Measurements from ENCODE around the gene FOS.

Gene FOS

GRCh38 chr14:75320196-75320595, 41.6 kb downstream of the FOS start:
- DNase-seq, result no peak
- Histone ChIP-seq H3K36me3 (no peaks in the 10 kb centered on the region), H3K4me1 (no peaks in the 10 kb centered on the region)

GRCh38 chr14:75322746-75323145, 44.1 kb downstream of the FOS start:
- H3K27me3 ChIP-seq, result no peaks in the 10 kb centered on the region
- DNase-seq, result no peak
- no peaks in the 10 kb centered on the region for H3K36me3 ChIP-seq
- H3K4me3 ChIP-seq (ENCODE audit: low read depth, low read length), result no peak overlapping the region
- TF ChIP-seq, protein P1, sequence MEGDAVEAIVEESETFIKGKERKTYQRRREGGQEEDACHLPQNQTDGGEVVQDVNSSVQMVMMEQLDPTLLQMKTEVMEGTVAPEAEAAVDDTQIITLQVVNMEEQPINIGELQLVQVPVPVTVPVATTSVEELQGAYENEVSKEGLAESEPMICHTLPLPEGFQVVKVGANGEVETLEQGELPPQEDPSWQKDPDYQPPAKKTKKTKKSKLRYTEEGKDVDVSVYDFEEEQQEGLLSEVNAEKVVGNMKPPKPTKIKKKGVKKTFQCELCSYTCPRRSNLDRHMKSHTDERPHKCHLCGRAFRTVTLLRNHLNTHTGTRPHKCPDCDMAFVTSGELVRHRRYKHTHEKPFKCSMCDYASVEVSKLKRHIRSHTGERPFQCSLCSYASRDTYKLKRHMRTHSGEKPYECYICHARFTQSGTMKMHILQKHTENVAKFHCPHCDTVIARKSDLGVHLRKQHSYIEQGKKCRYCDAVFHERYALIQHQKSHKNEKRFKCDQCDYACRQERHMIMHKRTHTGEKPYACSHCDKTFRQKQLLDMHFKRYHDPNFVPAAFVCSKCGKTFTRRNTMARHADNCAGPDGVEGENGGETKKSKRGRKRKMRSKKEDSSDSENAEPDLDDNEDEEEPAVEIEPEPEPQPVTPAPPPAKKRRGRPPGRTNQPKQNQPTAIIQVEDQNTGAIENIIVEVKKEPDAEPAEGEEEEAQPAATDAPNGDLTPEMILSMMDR (IDR thresholded peaks at IDR 0.05; ENCODE audit: low read depth, low read length), result no peak
- H3K9me3 ChIP-seq, result no peaks in the 10 kb centered on the region
- no peaks in the 10 kb centered on the region for H3K4me1 ChIP-seq

More at GRCh38 chr14:75320196-75320595, 41.6 kb downstream of the FOS start:
- no peaks in the 10 kb centered on the region for H3K27me3 ChIP-seq
- no peak overlapping the region for H3K4me3 ChIP-seq (ENCODE audit: low read depth, low read length)
- TF ChIP-seq, protein P1 (IDR thresholded peaks at IDR 0.05; ENCODE audit: low read depth, low read length), result no peak
- no peaks in the 10 kb centered on the region for H3K9me3 ChIP-seq

GRCh38 chr14:75323571-75323970, 44.9 kb downstream of the FOS start:
- TF ChIP-seq, protein P1 (IDR thresholded peaks at IDR 0.05; ENCODE audit: low read depth, low read length), result no peak

DNA sequence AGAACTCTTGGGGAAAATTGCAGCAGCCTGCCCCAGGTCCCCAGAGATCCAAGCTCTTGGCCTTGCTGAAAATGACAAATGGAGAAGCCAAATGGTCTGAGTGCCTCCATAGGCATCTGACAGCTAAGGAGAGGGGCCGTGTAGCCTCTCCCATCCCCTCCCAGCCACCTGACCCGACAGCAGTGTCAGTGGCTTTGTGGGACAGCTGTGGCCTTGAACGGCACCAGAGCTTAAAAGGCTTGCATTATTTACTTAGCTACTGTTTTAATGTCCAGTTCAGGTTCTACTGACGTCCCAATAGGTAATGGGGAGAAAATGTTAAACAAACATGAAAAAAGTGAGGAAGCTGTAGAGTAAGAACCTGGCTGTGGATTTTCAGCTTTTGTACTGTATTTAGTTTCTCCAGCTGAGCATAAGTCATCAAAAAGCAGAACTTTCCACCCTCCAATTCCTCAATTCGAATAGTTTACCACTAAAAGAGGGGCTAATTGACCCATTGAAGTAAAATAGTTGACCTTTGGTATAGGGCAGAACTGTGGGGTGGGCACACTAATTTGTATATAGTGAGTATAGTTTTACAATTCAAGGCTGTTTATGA, 50.0 kb downstream of the FOS start:
- Histone ChIP-seq H3K4me1 (no peaks in the 10 kb centered on the region), H3K9me3 (no peaks in the 10 kb centered on the region), H3K36me3 (no peaks in the 10 kb centered on the region), H3K4me3 (ENCODE audit: low read depth, low read length) (no peak overlapping the region), H3K27me3 (no peaks in the 10 kb centered on the region)
- DNase-seq, result no peak
- TF ChIP-seq, protein P1 (IDR thresholded peaks at IDR 0.05; ENCODE audit: low read depth, low read length), result no peak

More at GRCh38 chr14:75323571-75323970, 44.9 kb downstream of the FOS start:
- H3K4me1 ChIP-seq, result no peaks in the 10 kb centered on the region
- no peaks in the 10 kb centered on the region for H3K36me3 ChIP-seq
- DNase-seq, result no peak
- no peak overlapping the region for H3K4me3 ChIP-seq (ENCODE audit: low read depth, low read length)
- no peaks in the 10 kb centered on the region for H3K9me3 ChIP-seq
- no peaks in the 10 kb centered on the region for H3K27me3 ChIP-seq

DNA sequence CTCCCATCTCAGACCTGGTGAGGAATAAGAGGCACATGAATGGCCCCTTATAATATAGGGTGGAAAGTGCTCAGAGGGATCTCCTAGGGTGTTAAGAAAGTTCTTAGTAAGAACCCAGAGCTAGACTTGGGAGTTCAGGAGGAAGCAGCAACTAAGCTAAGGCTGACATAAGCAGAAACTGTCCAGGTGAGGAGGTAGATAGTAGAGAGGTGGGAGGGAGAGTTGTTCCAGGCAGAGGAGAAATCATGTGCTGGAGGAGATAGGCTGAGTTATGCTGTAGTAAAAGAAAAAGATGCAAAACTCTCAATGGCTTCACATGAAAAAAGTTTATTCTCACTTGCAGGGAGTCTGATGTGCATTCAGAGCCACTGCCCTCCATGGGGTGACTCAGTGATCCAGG, 50.7 kb downstream of the FOS start:
- H3K4me1 ChIP-seq, result no peaks in the 10 kb centered on the region
- H3K27me3 ChIP-seq, result no peaks in the 10 kb centered on the region
- DNase-seq, result no peak
- no peaks in the 10 kb centered on the region for H3K36me3 ChIP-seq
- TF ChIP-seq, protein P1 (IDR thresholded peaks at IDR 0.05; ENCODE audit: low read depth, low read length), result no peak
- H3K9me3 ChIP-seq, result no peaks in the 10 kb centered on the region
- no peak overlapping the region for H3K4me3 ChIP-seq (ENCODE audit: low read depth, low read length)

DNA sequence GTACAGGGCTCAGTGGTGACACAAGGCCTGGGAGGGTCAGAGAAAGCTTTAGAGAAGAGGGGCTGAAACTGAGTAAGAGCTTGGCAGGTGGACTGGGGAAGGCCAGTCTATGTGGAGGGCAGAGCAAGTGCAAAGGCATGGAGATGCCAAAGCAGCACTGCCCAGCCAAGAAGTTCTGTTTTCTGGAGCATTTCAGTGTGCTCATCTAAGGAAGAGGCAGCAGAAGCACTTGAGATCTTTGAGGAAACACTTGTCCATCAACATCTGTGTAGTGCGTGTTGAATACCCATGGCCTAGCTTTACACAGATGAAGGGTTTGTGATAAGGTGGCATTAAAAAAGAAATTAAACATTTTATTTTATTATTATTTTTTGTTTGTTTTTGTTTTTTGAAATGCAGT, 52.8 kb downstream of the FOS start:
- H3K36me3 ChIP-seq, result no peaks in the 10 kb centered on the region
- H3K27me3 ChIP-seq, result no peaks in the 10 kb centered on the region
- TF ChIP-seq, protein P1 (IDR thresholded peaks at IDR 0.05; ENCODE audit: low read depth, low read length), result no peak
- H3K4me1 ChIP-seq, result no peaks in the 10 kb centered on the region
- no peak overlapping the region for H3K4me3 ChIP-seq (ENCODE audit: low read depth, low read length)
- DNase-seq, result no peak
- H3K9me3 ChIP-seq, result no peaks in the 10 kb centered on the region
